GM23338 (cell line): ENCODE measurements around the gene POC1B. TPM values are rescaled to one million over a fixed set of nuclear protein-coding genes. Genes with fewer than 3 reads are reported as not detected.

ENCODE experiments used
- ATAC-seq: fragments of 200-7000 bp; cut with Tn5 transposase; 3 replicates; pipeline ENCODE4 v1.9.1; 2020
- DNase-seq: peaks from one replicate; pipeline ENCODE4 v3.0.0-alpha.2; 2015; ENCODE audit warnings: low spot score
- H2AFZ ChIP-seq: fragments of 200-600 bp; sonication (generic); 2 replicates; pipeline ENCODE4 v1.8.0; 2016; ENCODE audit warnings: antibody characterized with exemption, mild to moderate bottlenecking, moderate library complexity
- H3F3A ChIP-seq: fragments of 200-600 bp; sonication (generic); replicated peaks from 2 replicates; pipeline ENCODE4 v1.8.0; 2017; ENCODE audit warnings: antibody characterized with exemption, mixed run types, low read depth
- H3K27ac ChIP-seq: fragments of 200-600 bp; sonication (generic); 2 replicates; pipeline ENCODE4 v1.6.1; 2016; ENCODE audit warnings: low read depth
- H3K27me3 ChIP-seq: fragments of 200-600 bp; sonication (generic); 2 replicates; pipeline ENCODE4 v1.8.0; 2016; ENCODE audit warnings: mild to moderate bottlenecking, mixed run types, moderate library complexity; ENCODE audit not compliant: insufficient read depth
- H3K36me3 ChIP-seq: fragments of 200-600 bp; sonication (generic); 2 replicates; pipeline ENCODE4 v1.8.0; 2016; ENCODE audit warnings: mild to moderate bottlenecking; ENCODE audit not compliant: insufficient read depth
- H3K4me1 ChIP-seq: fragments of 200-600 bp; sonication (generic); 2 replicates; pipeline ENCODE4 v1.8.0; 2016; ENCODE audit warnings: mild to moderate bottlenecking, moderate library complexity; ENCODE audit not compliant: insufficient read depth
- H3K4me2 ChIP-seq: fragments of 200-600 bp; sonication (generic); 2 replicates; pipeline ENCODE4 v1.7.1; 2017; ENCODE audit warnings: mixed run types
- H3K4me3 ChIP-seq: fragments of 200-600 bp; sonication (generic); 2 replicates; pipeline ENCODE4 v1.6.1; 2016; ENCODE audit warnings: mixed run types
- H3K79me2 ChIP-seq: fragments of 200-600 bp; sonication (generic); replicated peaks from 2 replicates; pipeline ENCODE4 v1.8.0; 2017; ENCODE audit warnings: mild to moderate bottlenecking; ENCODE audit not compliant: insufficient read depth
- H3K9me2 ChIP-seq: fragments of 200-600 bp; sonication (generic); 2 replicates; pipeline ENCODE4 v1.8.0; 2017; ENCODE audit not compliant: insufficient read depth
- H4K20me1 ChIP-seq: fragments of 200-600 bp; sonication (generic); replicated peaks from 2 replicates; pipeline ENCODE4 v1.8.0; 2017; ENCODE audit warnings: mild to moderate bottlenecking; ENCODE audit not compliant: insufficient read depth
- H3K27ac Mint-ChIP-seq: 2 replicates; pipeline ENCODE4 v1.8.0; 2020; ENCODE audit warnings: inconsistent platforms, mild to moderate bottlenecking, moderate library complexity, mixed read lengths
- H3K27me3 Mint-ChIP-seq: 3 replicates; pipeline ENCODE4 v1.8.0; 2022; ENCODE audit warnings: low read depth, mild to moderate bottlenecking, moderate library complexity, mixed read lengths, inconsistent platforms; ENCODE audit not compliant: insufficient read depth, poor library complexity
- H3K36me3 Mint-ChIP-seq: 3 replicates; pipeline ENCODE4 v1.8.0; 2021; ENCODE audit warnings: low read depth, mild to moderate bottlenecking, inconsistent platforms, moderate library complexity, mixed read lengths
- H3K4me1 Mint-ChIP-seq: 3 replicates; pipeline ENCODE4 v1.8.0; 2020; ENCODE audit warnings: mild to moderate bottlenecking, inconsistent platforms, mixed read lengths
- H3K4me3 Mint-ChIP-seq: 3 replicates; pipeline ENCODE4 v1.8.0; 2021; ENCODE audit warnings: moderate library complexity, mild to moderate bottlenecking, inconsistent platforms, mixed read lengths
- H3K9me3 Mint-ChIP-seq: 3 replicates; pipeline ENCODE4 v1.8.0; 2020; ENCODE audit warnings: moderate library complexity, mild to moderate bottlenecking, inconsistent platforms, mixed read lengths
- EZH2 ChIP-seq: fragments of 200-600 bp; sonication (generic); IDR thresholded peaks from one replicate; pipeline ENCODE4 v1.8.0; 2017; ENCODE audit warnings: antibody characterized with exemption, mild to moderate bottlenecking, low read depth; ENCODE audit not compliant: unreplicated experiment
- EZH2phosphoT487 ChIP-seq: fragments of 200-600 bp; sonication (generic); IDR thresholded peaks from one replicate; pipeline ENCODE4 v1.8.1; 2018; ENCODE audit warnings: antibody characterized with exemption; ENCODE audit not compliant: unreplicated experiment
- JUNB ChIP-seq: IDR thresholded peaks from one replicate; pipeline ENCODE4 v1.6.1; 2016; ENCODE audit warnings: antibody characterized with exemption; ENCODE audit not compliant: unreplicated experiment
- NANOG ChIP-seq: IDR thresholded peaks from 2 replicates; pipeline ENCODE4 v1.6.1; 2016; ENCODE audit warnings: antibody characterized with exemption, borderline replicate concordance
- POLR2AphosphoS5 ChIP-seq: IDR thresholded peaks from 2 replicates; pipeline ENCODE4 v1.6.1; 2016; ENCODE audit warnings: antibody characterized with exemption, low read depth
- STAT1 ChIP-seq: IDR thresholded peaks from one replicate; pipeline ENCODE4 v1.6.1; 2016; ENCODE audit warnings: antibody characterized with exemption; ENCODE audit not compliant: unreplicated experiment
- ZNF114 ChIP-seq: fragments of 250-450 bp; sonication (Bioruptor Pico); IDR thresholded peaks from 2 replicates; pipeline ENCODE4 v1.5.0; 2020; ENCODE audit warnings: mild to moderate bottlenecking, moderate library complexity
- ZNF331 ChIP-seq: fragments of 250-450 bp; sonication (Bioruptor Pico); IDR thresholded peaks from 2 replicates; pipeline ENCODE4 v1.5.0; 2020; ENCODE audit warnings: low read depth, mild to moderate bottlenecking, moderate library complexity
- polyA plus RNA-seq: library from polyadenylated mRNA; unstranded; fragments of >200 nt; fragmentation: Nextera tagmentation; extraction: Ambion mirVana; gene quantifications from 2 replicates; pipeline ENCODE4 v1.2.1, GENCODE V29; 2016
- total RNA-seq: library from RNA; depleted of rRNA; stranded (reverse); fragments of >200 nt; shearing (Covaris generic); gene quantifications from 2 replicates; pipeline ENCODE4 v1.2.3, GENCODE V29; 2014
- TF ChIP-seq, protein P1 (sequence below), 2 experiments: fragments of 200-600 bp in 1 of 2; sonication (generic) in 1 of 2; conservative IDR thresholded peaks; 2 replicates each; pipeline versions ENCODE4 v1.5.1 to v1.6.1; 2016 to 2017; ENCODE audit warnings: antibody characterized with exemption in 2 of 2, low read depth in 2 of 2, mild to moderate bottlenecking in 2 of 2, moderate library complexity in 1 of 2
- TF ChIP-seq, protein P2 (sequence below): fragments of 250-450 bp; sonication (Bioruptor Pico); IDR thresholded peaks from 2 replicates; pipeline ENCODE4 v1.5.0; 2020; ENCODE audit warnings: mild to moderate bottlenecking, moderate library complexity
- TF ChIP-seq, protein P3 (sequence below): IDR thresholded peaks from 2 replicates; pipeline ENCODE4 v1.6.1; 2016; ENCODE audit warnings: antibody characterized with exemption

The POC1B gene
- total and polyA plus RNA-seq, 2 experiments from 2014 or later = 11.8 to 17.5 TPM

DNA sequence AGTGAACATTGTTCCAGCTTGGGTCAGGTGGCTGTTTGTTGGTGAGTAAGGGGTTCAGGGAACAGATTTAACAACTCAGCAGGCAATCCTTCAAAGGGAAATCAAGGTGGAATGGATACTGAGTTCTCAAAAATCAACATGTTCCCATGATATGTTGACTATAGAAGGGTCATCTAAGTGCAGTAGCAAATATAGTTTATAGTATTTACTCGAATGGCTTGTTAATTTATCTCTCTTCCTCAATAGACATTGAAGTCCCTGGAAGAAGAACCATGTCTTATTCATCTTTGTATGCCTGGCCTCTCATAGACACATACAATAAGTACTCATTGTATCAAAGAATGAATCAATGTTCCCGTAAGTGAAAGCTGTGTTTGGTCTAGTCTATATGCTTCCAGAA, 149.0 kb downstream of the POC1B start:
- H3K27ac ChIP-seq = no peak overlapping the region
- no peak overlapping the region for H2AFZ ChIP-seq
- Mint-ChIP-seq H3K27me3 (peaks cover 2% of the 10 kb centered on the region), H3K27ac (no peak overlapping the region), H3K9me3 (no peaks in the 10 kb centered on the region), H3K4me3 (no peak overlapping the region), H3K4me1 (peaks cover 28% of the 10 kb centered on the region), H3K36me3 (peaks cover 3% of the 10 kb centered on the region; the same call in 1 of the 3 replicates)
- no peak overlapping the region for H3K4me3 ChIP-seq
- DNase-seq = no peak
- TF ChIP-seq EZH2 (no peak), ZNF331 (CRISPR knock-in tag) (no peak)
- TF ChIP-seq, protein P1, sequence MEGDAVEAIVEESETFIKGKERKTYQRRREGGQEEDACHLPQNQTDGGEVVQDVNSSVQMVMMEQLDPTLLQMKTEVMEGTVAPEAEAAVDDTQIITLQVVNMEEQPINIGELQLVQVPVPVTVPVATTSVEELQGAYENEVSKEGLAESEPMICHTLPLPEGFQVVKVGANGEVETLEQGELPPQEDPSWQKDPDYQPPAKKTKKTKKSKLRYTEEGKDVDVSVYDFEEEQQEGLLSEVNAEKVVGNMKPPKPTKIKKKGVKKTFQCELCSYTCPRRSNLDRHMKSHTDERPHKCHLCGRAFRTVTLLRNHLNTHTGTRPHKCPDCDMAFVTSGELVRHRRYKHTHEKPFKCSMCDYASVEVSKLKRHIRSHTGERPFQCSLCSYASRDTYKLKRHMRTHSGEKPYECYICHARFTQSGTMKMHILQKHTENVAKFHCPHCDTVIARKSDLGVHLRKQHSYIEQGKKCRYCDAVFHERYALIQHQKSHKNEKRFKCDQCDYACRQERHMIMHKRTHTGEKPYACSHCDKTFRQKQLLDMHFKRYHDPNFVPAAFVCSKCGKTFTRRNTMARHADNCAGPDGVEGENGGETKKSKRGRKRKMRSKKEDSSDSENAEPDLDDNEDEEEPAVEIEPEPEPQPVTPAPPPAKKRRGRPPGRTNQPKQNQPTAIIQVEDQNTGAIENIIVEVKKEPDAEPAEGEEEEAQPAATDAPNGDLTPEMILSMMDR (conservative IDR thresholded peaks at IDR 0.05; ENCODE audit: low read depth in 2 of 2) = no peak
- H3F3A ChIP-seq = no peaks in the 10 kb centered on the region
- 0 out of 2 replicates have a peak, but pooled peaks cover 9% of the 10 kb centered on the region for H3K9me2 ChIP-seq
- no peaks in the 10 kb centered on the region for H3K27me3 ChIP-seq
- H3K79me2 ChIP-seq = no peaks in the 10 kb centered on the region
- no peak for ATAC-seq
- H4K20me1 ChIP-seq = no peaks in the 10 kb centered on the region
- no peaks in the 10 kb centered on the region for H3K36me3 ChIP-seq
- peaks cover 19% of the 10 kb centered on the region for H3K4me1 ChIP-seq
- no peak overlapping the region for H3K4me2 ChIP-seq

DNA sequence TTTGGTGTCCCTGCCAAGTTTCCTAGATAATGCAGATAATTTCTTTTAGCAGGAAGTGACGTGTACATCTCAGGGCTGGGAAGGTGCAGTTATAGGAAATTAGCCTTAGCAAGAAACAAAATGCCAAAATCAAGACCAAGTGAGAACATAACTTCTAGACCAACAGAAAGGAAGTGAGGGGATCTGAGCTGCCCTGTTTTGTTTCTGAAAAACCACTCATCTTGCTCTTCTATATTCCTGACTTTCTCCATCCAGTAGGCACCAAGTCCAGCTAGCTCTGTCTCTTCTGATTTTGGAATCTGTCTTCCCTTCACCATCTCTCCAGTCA, 149.7 kb downstream of the POC1B start:
- Histone ChIP-seq H3K4me2 (no peak overlapping the region), H3K4me3 (no peak overlapping the region), H3K4me1 (peaks cover 19% of the 10 kb centered on the region), H3K27me3 (no peaks in the 10 kb centered on the region), H3F3A (no peaks in the 10 kb centered on the region), H3K79me2 (no peaks in the 10 kb centered on the region), H4K20me1 (no peaks in the 10 kb centered on the region), H2AFZ (no peak overlapping the region), H3K9me2 (0 out of 2 replicates have a peak, but pooled peaks cover 9% of the 10 kb centered on the region), H3K36me3 (no peaks in the 10 kb centered on the region), H3K27ac (no peak overlapping the region)
- TF ChIP-seq ZNF331 (CRISPR knock-in tag) (no peak), ZNF114 (CRISPR knock-in tag) (no peak), STAT1 (no peak), JUNB (no peak), EZH2phosphoT487 (no peak), POLR2AphosphoS5 (no peak), NANOG (no peak)
- TF ChIP-seq, protein P2, sequence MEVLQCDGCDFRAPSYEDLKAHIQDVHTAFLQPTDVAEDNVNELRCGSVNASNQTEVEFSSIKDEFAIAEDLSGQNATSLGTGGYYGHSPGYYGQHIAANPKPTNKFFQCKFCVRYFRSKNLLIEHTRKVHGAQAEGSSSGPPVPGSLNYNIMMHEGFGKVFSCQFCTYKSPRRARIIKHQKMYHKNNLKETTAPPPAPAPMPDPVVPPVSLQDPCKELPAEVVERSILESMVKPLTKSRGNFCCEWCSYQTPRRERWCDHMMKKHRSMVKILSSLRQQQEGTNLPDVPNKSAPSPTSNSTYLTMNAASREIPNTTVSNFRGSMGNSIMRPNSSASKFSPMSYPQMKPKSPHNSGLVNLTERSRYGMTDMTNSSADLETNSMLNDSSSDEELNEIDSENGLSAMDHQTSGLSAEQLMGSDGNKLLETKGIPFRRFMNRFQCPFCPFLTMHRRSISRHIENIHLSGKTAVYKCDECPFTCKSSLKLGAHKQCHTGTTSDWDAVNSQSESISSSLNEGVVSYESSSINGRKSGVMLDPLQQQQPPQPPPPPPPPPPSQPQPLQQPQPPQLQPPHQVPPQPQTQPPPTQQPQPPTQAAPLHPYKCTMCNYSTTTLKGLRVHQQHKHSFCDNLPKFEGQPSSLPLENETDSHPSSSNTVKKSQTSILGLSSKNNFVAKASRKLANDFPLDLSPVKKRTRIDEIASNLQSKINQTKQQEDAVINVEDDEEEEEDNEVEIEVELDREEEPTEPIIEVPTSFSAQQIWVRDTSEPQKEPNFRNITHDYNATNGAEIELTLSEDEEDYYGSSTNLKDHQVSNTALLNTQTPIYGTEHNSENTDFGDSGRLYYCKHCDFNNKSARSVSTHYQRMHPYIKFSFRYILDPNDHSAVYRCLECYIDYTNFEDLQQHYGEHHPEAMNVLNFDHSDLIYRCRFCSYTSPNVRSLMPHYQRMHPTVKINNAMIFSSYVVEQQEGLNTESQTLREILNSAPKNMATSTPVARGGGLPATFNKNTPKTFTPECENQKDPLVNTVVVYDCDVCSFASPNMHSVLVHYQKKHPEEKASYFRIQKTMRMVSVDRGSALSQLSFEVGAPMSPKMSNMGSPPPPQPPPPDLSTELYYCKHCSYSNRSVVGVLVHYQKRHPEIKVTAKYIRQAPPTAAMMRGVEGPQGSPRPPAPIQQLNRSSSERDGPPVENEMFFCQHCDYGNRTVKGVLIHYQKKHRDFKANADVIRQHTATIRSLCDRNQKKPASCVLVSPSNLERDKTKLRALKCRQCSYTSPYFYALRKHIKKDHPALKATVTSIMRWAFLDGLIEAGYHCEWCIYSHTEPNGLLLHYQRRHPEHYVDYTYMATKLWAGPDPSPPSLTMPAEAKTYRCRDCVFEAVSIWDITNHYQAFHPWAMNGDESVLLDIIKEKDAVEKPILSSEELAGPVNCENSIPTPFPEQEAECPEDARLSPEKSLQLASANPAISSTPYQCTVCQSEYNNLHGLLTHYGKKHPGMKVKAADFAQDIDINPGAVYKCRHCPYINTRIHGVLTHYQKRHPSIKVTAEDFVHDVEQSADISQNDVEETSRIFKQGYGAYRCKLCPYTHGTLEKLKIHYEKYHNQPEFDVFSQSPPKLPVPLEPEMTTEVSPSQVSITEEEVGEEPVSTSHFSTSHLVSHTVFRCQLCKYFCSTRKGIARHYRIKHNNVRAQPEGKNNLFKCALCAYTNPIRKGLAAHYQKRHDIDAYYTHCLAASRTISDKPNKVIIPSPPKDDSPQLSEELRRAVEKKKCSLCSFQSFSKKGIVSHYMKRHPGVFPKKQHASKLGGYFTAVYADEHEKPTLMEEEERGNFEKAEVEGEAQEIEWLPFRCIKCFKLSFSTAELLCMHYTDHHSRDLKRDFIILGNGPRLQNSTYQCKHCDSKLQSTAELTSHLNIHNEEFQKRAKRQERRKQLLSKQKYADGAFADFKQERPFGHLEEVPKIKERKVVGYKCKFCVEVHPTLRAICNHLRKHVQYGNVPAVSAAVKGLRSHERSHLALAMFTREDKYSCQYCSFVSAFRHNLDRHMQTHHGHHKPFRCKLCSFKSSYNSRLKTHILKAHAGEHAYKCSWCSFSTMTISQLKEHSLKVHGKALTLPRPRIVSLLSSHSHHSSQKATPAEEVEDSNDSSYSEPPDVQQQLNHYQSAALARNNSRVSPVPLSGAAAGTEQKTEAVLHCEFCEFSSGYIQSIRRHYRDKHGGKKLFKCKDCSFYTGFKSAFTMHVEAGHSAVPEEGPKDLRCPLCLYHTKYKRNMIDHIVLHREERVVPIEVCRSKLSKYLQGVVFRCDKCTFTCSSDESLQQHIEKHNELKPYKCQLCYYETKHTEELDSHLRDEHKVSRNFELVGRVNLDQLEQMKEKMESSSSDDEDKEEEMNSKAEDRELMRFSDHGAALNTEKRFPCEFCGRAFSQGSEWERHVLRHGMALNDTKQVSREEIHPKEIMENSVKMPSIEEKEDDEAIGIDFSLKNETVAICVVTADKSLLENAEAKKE = no peak
- TF ChIP-seq, protein P3, sequence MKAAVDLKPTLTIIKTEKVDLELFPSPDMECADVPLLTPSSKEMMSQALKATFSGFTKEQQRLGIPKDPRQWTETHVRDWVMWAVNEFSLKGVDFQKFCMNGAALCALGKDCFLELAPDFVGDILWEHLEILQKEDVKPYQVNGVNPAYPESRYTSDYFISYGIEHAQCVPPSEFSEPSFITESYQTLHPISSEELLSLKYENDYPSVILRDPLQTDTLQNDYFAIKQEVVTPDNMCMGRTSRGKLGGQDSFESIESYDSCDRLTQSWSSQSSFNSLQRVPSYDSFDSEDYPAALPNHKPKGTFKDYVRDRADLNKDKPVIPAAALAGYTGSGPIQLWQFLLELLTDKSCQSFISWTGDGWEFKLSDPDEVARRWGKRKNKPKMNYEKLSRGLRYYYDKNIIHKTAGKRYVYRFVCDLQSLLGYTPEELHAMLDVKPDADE = no peak
- H3K27ac Mint-ChIP-seq = no peak overlapping the region
- H3K4me3 Mint-ChIP-seq = no peak overlapping the region
- no peak for DNase-seq
- peaks cover 3% of the 10 kb centered on the region; the same call in 1 of the 3 replicates for H3K36me3 Mint-ChIP-seq
- H3K4me1 Mint-ChIP-seq = peaks cover 28% of the 10 kb centered on the region
- H3K27me3 Mint-ChIP-seq = peaks cover 2% of the 10 kb centered on the region
- ATAC-seq = no peak
- H3K9me3 Mint-ChIP-seq = no peaks in the 10 kb centered on the region
